GM12878 (cell line): Measurements from ENCODE around the gene ATF7IP. TPM values are rescaled to one million over a fixed set of nuclear protein-coding genes. Genes with fewer than 3 reads are reported as not detected.

ENCODE experiments used
- ATAC-seq: fragments of 200-7000 bp; cut with Tn5 transposase; 3 replicates; pipeline ENCODE4 v1.9.1; 2020; ENCODE audit warnings: mild to moderate bottlenecking, moderate library complexity
- BruUV-seq: library from RNA; stranded (reverse); fragments of 400-500 nt; replicated peaks from 2 replicates; lab custom pipeline; 2021; lab: Mats Ljungman, UMichigan
- CTCF ChIA-PET: fragments of 300-600 bp; sonication (Branson Sonifier 250); formaldehyde crosslinking; extraction: SDS; loops from one replicate; lab custom pipeline; 2021; ENCODE audit warnings: inconsistent platforms; lab: Yijun Ruan, JAX
- POLR2A ChIA-PET: fragments of 350-600 bp; formaldehyde crosslinking; extraction: SDS; loops from one replicate; lab custom pipeline; 2021; ENCODE audit warnings: inconsistent platforms; lab: Charles Lee
- RAD21 ChIA-PET: fragments of 300-600 bp; sonication (Branson Sonifier 250); formaldehyde crosslinking; loops from one replicate; lab custom pipeline; 2023; ENCODE audit warnings: antibody characterized with exemption; ENCODE audit not compliant: unreplicated experiment; lab: Charles Lee
- SMC1A ChIA-PET: fragments of 300-600 bp; sonication (Branson Sonifier 250); formaldehyde crosslinking; loops from one replicate; lab custom pipeline; 2023; ENCODE audit not compliant: unreplicated experiment, uncharacterized antibody; lab: Charles Lee
- DNase-seq: peaks from one replicate; pipeline ENCODE4 v3.0.0-alpha.2; 2011; ENCODE audit warnings: low read depth, low spot score
- FAIRE-seq: peaks from 3 replicates; lab custom pipeline; 2011; peaks lifted over from hg19 to GRCh38; lab: Jason Lieb, UNC
- H2AFZ ChIP-seq: 2 replicates; pipeline ENCODE4 v1.6.0; 2011; ENCODE audit warnings: low read depth, low read length, control low read depth; ENCODE audit not compliant: control insufficient read depth
- H3K27ac ChIP-seq: 2 replicates; pipeline ENCODE4 v1.5.1; 2011; ENCODE audit warnings: control low read depth; ENCODE audit not compliant: control insufficient read depth, insufficient read depth
- H3K27me3 ChIP-seq, 2 experiments: replicated peaks in 1 of 2; 2 replicates each; pipeline versions ENCODE4 v1.6.0 to v1.6.1; 2011; ENCODE audit warnings: low read length in 1 of 2; ENCODE audit not compliant: control insufficient read depth in 2 of 2, insufficient read depth in 2 of 2
- H3K36me3 ChIP-seq, 2 experiments: 2 replicates each; pipeline ENCODE4 v1.5.1; 2011; ENCODE audit warnings: low read length in 1 of 2; ENCODE audit not compliant: control insufficient read depth in 2 of 2, insufficient read depth in 2 of 2
- H3K4me1 ChIP-seq: 2 replicates; pipeline ENCODE4 v1.6.1; 2011; ENCODE audit warnings: mild to moderate bottlenecking, low read length, moderate library complexity, mixed read lengths; ENCODE audit not compliant: control insufficient read depth, insufficient read depth
- H3K4me2 ChIP-seq: 2 replicates; pipeline ENCODE4 v1.6.0; 2011; ENCODE audit warnings: control low read depth; ENCODE audit not compliant: control insufficient read depth, insufficient read depth
- H3K4me3 ChIP-seq: fragments of 200-600 bp; sonication (generic); 2 replicates; pipeline ENCODE4 v1.5.1; 2016
- H3K79me2 ChIP-seq: 2 replicates; pipeline ENCODE4 v1.6.0; 2011; ENCODE audit warnings: low read length; ENCODE audit not compliant: control insufficient read depth, insufficient read depth
- H3K9ac ChIP-seq: 2 replicates; pipeline ENCODE4 v1.8.0; 2011; ENCODE audit warnings: low read length, control low read depth, mixed read lengths; ENCODE audit not compliant: control insufficient read depth, insufficient read depth
- H3K9me3 ChIP-seq: replicated peaks from 3 replicates; pipeline ENCODE4 v1.5.1; 2011; ENCODE audit warnings: mild to moderate bottlenecking, low read length; ENCODE audit not compliant: control insufficient read depth, insufficient read depth
- H4K20me1 ChIP-seq: 2 replicates; pipeline ENCODE4 v1.6.0; 2011; ENCODE audit not compliant: control insufficient read depth, insufficient read depth
- BCL3 ChIP-seq: IDR thresholded peaks from 2 replicates; pipeline ENCODE4 v1.6.1; 2011; ENCODE audit warnings: borderline replicate concordance, low read depth, mild to moderate bottlenecking, moderate library complexity, low read length; ENCODE audit not compliant: insufficient read depth, poor library complexity, severe bottlenecking
- CHD1 ChIP-seq: IDR thresholded peaks from 2 replicates; pipeline ENCODE4 v1.6.1; 2012; ENCODE audit warnings: low read depth, low read length, improper control_type of control experiment
- DPF2 ChIP-seq: fragments of 450-650 bp; IDR thresholded peaks from 2 replicates; pipeline ENCODE4 v1.6.1; 2017; ENCODE audit warnings: mild to moderate bottlenecking
- JUNB ChIP-seq: IDR thresholded peaks from 2 replicates; pipeline ENCODE4 v1.6.1; 2016; ENCODE audit warnings: antibody characterized with exemption, mild to moderate bottlenecking
- NR2F1 ChIP-seq: fragments of 450-650 bp; conservative IDR thresholded peaks from 2 replicates; pipeline ENCODE4 v1.6.1; 2017; ENCODE audit warnings: mild to moderate bottlenecking
- ZBED1 ChIP-seq: IDR thresholded peaks from 2 replicates; pipeline ENCODE4 v1.6.1; 2016; ENCODE audit warnings: borderline replicate concordance
- WGBS: methylation state at CpG from one replicate; pipeline ENCODE4 v1.1.6; 2016; ENCODE audit warnings: low lambda C conversion rate; ENCODE audit not compliant: insufficient replicate concordance, insufficient coverage; ENCODE audit errors: missing lambda C conversion rate; 5-methylcytosine and 5-hydroxymethylcytosine counted together
- in situ Hi-C: fragments of 300-500 bp; cut with MboI; formaldehyde crosslinking; loops from 9 replicates; pipeline ENCODE4 v1.14.3; 2018; ENCODE audit warnings: mixed read lengths
- intact Hi-C: fragments of 100-400 bp; cut with micrococcal nuclease; formaldehyde crosslinking; loops from one replicate; pipeline ENCODE4 v1.14.2; 2022; ENCODE audit not compliant: unreplicated experiment
- polyA plus RNA-seq, 11 experiments: library from polyadenylated mRNA; depleted of rRNA in 4 of 11; unstranded in 6 of 11; stranded (reverse) in 5 of 11; fragments of >200 nt; fragmentation: Nextera tagmentation in 4 of 11; fragmentation: Illumina TruSeq in 1 of 11; extraction: Ambion mirVana in 4 of 11; extraction: Trizol in 1 of 11; gene quantifications; 1 replicate in 1 of 11; 2 replicates in 10 of 11; pipeline versions ENCODE4 v1.2.1 to v1.2.3, GENCODE V29; 2011 to 2016; ENCODE audit warnings: inconsistent platforms in 2 of 11, missing spikeins in 2 of 11, low read depth in 1 of 11
- total RNA-seq, 4 experiments: library from RNA; depleted of rRNA in 3 of 4; stranded (reverse); fragments of >200 nt in 3 of 4; fragmentation: Illumina TruSeq in 1 of 4; extraction: Trizol in 1 of 4; gene quantifications; 2 replicates each; pipeline versions ENCODE4 v1.2.1 to v1.2.3, GENCODE V29; 2013 to 2021

ATF7IP gene
- total and polyA plus RNA-seq, 10 of the 15 experiments (the other 5 are each of a cell fraction or from before 2014, with no cell fraction given) = 6.2 to 66.6 (median 29.3) TPM

- H2AFZ ChIP-seq = no peak overlapping the region
- ChIA-PET POLR2A (no interaction called here), RAD21 (no interaction called here), SMC1A (no interaction called here), CTCF (interaction anchor here (0.5 to 1.0 kb wide), 3 partner anchors 13 to 1014 kb away, joined by 3 read pairs; no protein-coding TSS in a partner anchor)
- ATAC-seq = no peak
- no peak for FAIRE-seq
- BruUV-seq = no TSS peak
- H3K4me3 ChIP-seq = no peak overlapping the region
- 100% methylated on average over 2 of the region's 2 CpGs for WGBS
- TF ChIP-seq DPF2 (no peak), BCL3 (no peak), JUNB (no peak), NR2F1 (no peak), ZBED1 (no peak), CHD1 (no peak)
- no peaks in the 10 kb centered on the region for H3K27me3 ChIP-seq
- no peak overlapping the region for H3K4me2 ChIP-seq
- intact Hi-C loops (no loop called here), in situ Hi-C loops (no loop called here)
- no peak overlapping the region for H3K27ac ChIP-seq
- H4K20me1 ChIP-seq = no peaks in the 10 kb centered on the region
- no peak overlapping the region for H3K9ac ChIP-seq
- no peaks in the 10 kb centered on the region for H3K4me1 ChIP-seq
- H3K79me2 ChIP-seq = no peaks in the 10 kb centered on the region
- peaks cover 5 to 25% of the 10 kb centered on the region in 2 experiments for H3K36me3 ChIP-seq
- H3K9me3 ChIP-seq = no peaks in the 10 kb centered on the region
- DNase-seq = no peak
Observed at GRCh38 chr12:14495326-14495725, 129.8 kb downstream of the ATF7IP start.
